Measurements from ENCODE around the gene PRR14L.
A peak's percentile ranks its signal among the peaks of the same experiment; 100 is the strongest.

Gene PRR14L

GRCh38 chr22:31631436-31631835 lies 118.5 kb downstream of the PRR14L start:
- no peak for DNase-seq (ENCODE audit: low spot score in 2 of 2)
- H3K4me1 ChIP-seq, result peaks cover 6% of the 10 kb centered on the region; the same call in 1 of the 2 replicates
- H3K27me3 ChIP-seq (ENCODE audit: low read depth), result no peaks in the 10 kb centered on the region
- in situ Hi-C loops (cut with MboI; ENCODE audit: low sequenced_read_pairs), result no loop called here
- H3K4me3 ChIP-seq, result peak overlapping the region; percentile 87
- no peaks in the 10 kb centered on the region for H3K36me3 ChIP-seq (replicated peaks)
- H3K9me3 ChIP-seq, result no peaks in the 10 kb centered on the region
